Lung (tissue), 12 donors: Measurements from ENCODE around the gene CLSTN2. TPM values are rescaled to one million over a fixed set of nuclear protein-coding genes. Genes with fewer than 3 reads are reported as not detected.

ENCODE experiments used
- ATAC-seq: fragments of 200-7000 bp; cut with Tn5 transposase; one replicate; pipeline ENCODE4 v1.9.1; 2020; ENCODE audit warnings: moderate number of reproducible peaks; ENCODE audit not compliant: insufficient read depth, low FRiP score
- DNase-seq, 3 donors: peaks; one replicate each; pipeline ENCODE4 v3.0.0-alpha.2; 2013 to 2017
- H3K27ac ChIP-seq, 2 donors: one replicate each; pipeline ENCODE4 v1.5.1; 2013; ENCODE audit warnings: mild to moderate bottlenecking in 2 of 2, moderate library complexity in 2 of 2, control low read depth in 1 of 2, inconsistent platforms in 1 of 2, low read depth in 1 of 2, low read length in 1 of 2
- H3K27me3 ChIP-seq, 3 donors: one replicate each; pipeline ENCODE4 v1.5.1; 2013; ENCODE audit warnings: low read length in 2 of 3; ENCODE audit not compliant: control insufficient read depth in 3 of 3, insufficient read depth in 3 of 3
- H3K36me3 ChIP-seq, 4 donors: one replicate each; pipeline ENCODE4 v1.5.1; 2013; ENCODE audit warnings: low read length in 4 of 4, mild to moderate bottlenecking in 1 of 4, moderate library complexity in 1 of 4; ENCODE audit not compliant: control insufficient read depth in 4 of 4, insufficient read depth in 4 of 4
- H3K4me1 ChIP-seq, 5 donors: one replicate each; pipeline ENCODE4 v1.5.1; 2013; ENCODE audit warnings: low read length in 5 of 5, mild to moderate bottlenecking in 2 of 5, moderate library complexity in 1 of 5; ENCODE audit not compliant: control insufficient read depth in 5 of 5, insufficient read depth in 5 of 5
- H3K4me3 ChIP-seq: one replicate; pipeline ENCODE4 v1.5.1; 2013; ENCODE audit warnings: mild to moderate bottlenecking, control low read depth, moderate library complexity
- H3K9ac ChIP-seq, 2 donors: one replicate each; pipeline ENCODE4 v1.5.1; 2013; ENCODE audit warnings: low read length in 2 of 2, control low read depth in 1 of 2; ENCODE audit not compliant: insufficient read depth in 1 of 2
- H3K9me3 ChIP-seq, 4 donors: one replicate each; pipeline ENCODE4 v1.5.1; 2013; ENCODE audit warnings: low read length in 3 of 4, mild to moderate bottlenecking in 1 of 4, moderate library complexity in 1 of 4; ENCODE audit not compliant: control insufficient read depth in 4 of 4, insufficient read depth in 3 of 4
- CTCF ChIP-seq: IDR thresholded peaks from 2 replicates; pipeline ENCODE4 v1.5.1; 2012; ENCODE audit warnings: mild to moderate bottlenecking; ENCODE audit errors: control extremely low read depth, extremely low read depth
- WGBS, 2 donors: extraction: QIAGEN DNeasy Blood & Tissue Kit; methylation state at CpG; one replicate each; pipeline ENCODE4 v1.1.7; 2013; 5-methylcytosine and 5-hydroxymethylcytosine counted together
- polyA plus RNA-seq, 2 donors: library from polyadenylated mRNA; stranded (reverse); fragments of 200-250 nt; gene quantifications; one replicate each; pipeline ENCODE4 v1.2.1, GENCODE V29; 2013
- total RNA-seq, 2 donors: library from RNA; depleted of rRNA in 1 of 2; stranded (reverse); fragments of >200 nt in 1 of 2; gene quantifications; one replicate each; pipeline ENCODE4 v1.2.1, GENCODE V29; 2014 to 2021
- donor health status: control.
- donor health status: control.
- donor health status: Bipolar disorder and iron deficiency.
- donor health status: healthy.
- donor health status: DM: yes; HTN: yes; CAD: no.

The CLSTN2 gene
- total and polyA plus RNA-seq, 4 donors: 0.07 to 2.4 (median 1.3) TPM

DNA sequence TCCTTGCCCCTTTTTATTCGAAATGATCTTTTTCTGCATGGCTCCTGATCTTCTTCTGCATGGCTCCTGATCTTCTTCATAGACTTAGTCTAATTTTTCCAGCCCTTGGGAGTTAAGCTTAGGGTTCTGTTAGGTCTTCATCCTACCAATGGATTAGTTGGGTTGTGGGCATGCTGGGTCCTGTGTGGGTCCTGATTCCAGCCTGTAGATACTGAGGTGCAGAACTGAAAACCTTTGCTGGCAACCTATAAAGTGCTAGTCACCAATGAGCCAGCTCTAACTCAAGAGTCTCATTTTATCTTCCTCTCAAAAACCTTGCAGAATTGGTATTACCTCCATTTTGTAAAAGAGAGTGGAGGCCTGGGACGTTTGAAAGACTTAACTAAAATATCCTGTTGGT lies 229.2 kb downstream of the CLSTN2 start:
- H3K36me3 ChIP-seq: no peaks in the 10 kb centered on the region
- TF ChIP-seq CTCF: no peak
- H3K4me3 ChIP-seq: no peak overlapping the region
- H3K9me3 ChIP-seq: no peaks in the 10 kb centered on the region
- no peak for ATAC-seq
- H3K9ac ChIP-seq: no peak overlapping the region
- no peaks in the 10 kb centered on the region for H3K4me1 ChIP-seq
- DNase-seq: no peak
- H3K27ac ChIP-seq: no peak overlapping the region
- no peaks in the 10 kb centered on the region for H3K27me3 ChIP-seq
- WGBS, 2 donors: 67 to 77% methylated on average over 2 of the region's 2 CpGs

DNA sequence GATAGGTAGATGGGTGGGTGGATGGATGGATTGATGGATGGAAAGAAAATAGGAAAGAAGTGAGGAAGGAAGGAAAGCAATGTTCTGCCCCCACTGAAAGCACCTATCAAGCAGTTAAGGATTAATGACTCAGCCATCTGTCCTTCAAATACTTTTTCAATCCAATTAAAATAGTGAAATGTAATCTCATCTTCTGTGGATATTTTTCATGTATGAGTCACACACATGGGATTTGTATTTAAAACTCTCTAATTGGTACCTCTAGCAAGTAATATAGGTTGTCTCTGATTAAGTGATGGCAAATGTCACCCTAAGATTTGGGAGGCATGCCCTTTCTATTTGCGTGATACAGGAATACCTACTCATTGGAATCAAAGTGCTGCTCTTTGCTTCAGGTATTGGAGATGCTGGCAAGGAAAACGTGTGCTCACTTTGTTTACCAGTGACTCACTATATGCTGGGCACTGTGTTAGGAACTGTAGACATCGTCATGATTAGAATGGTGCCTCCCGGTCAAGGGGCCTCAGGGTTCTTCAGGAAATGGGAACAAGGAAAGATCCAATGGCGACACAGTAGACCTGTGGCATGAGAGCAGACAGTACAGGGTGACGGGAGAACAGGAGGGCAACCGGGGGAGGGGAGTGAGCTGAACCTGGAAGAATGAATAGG lies 230.1 kb downstream of the CLSTN2 start:
- Histone ChIP-seq H3K27ac (no peak overlapping the region), H3K9ac (no peak overlapping the region), H3K36me3 (no peaks in the 10 kb centered on the region), H3K9me3 (no peaks in the 10 kb centered on the region), H3K4me1 (no peaks in the 10 kb centered on the region), H3K27me3 (no peaks in the 10 kb centered on the region), H3K4me3 (no peak overlapping the region)
- DNase-seq (no peak), ATAC-seq (no peak)
- 84 to 87% methylated on average over 7 of the region's 7 CpGs for WGBS, 2 donors
- no peak for TF ChIP-seq CTCF

DNA sequence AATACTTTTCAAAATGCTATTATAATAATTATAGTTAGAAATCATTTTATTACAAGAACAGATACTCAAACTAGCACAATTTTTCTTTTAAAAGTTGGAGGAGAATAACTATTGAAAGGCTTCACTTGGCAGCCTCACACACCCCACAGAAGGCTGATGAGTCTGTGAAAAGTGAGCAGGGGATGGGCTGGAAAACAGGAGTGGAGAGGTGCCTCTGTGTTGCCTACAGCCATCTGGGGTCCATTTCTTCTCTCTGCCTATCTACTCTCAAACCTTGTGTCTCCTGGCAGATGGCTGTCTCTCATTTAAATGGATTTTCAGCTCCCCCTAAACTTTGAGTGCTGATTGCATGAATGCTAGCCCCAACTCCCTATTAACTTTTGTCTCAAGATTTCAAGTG lies 230.8 kb downstream of the CLSTN2 start:
- ATAC-seq (no peak), DNase-seq (no peak)
- Histone ChIP-seq H3K27me3 (no peaks in the 10 kb centered on the region), H3K36me3 (no peaks in the 10 kb centered on the region), H3K27ac (no peak overlapping the region), H3K9me3 (no peaks in the 10 kb centered on the region), H3K4me1 (no peaks in the 10 kb centered on the region), H3K4me3 (no peak overlapping the region), H3K9ac (no peak overlapping the region)
- no peak for TF ChIP-seq CTCF
